CD8-positive, alpha-beta memory T cell (primary cell): ENCODE measurements around the gene SIAH2. TPM values are rescaled to one million over a fixed set of nuclear protein-coding genes. Genes with fewer than 3 reads are reported as not detected.

Experiments
- CTCF ChIA-PET: fragments of 350-600 bp; sonication (Branson Sonifier 250); formaldehyde crosslinking; loops from one replicate; lab custom pipeline; 2021; ENCODE audit warnings: antibody characterized with exemption; lab: Charles Lee
- POLR2A ChIA-PET: fragments of 350-600 bp; sonication (Branson Sonifier 250); formaldehyde crosslinking; loops from one replicate; lab custom pipeline; 2021; ENCODE audit warnings: antibody characterized with exemption; lab: Charles Lee
- DNase-seq, 5 donors: peaks; one replicate each; pipeline versions ENCODE4 v3.0.0 to v3.0.0-alpha.2; 2020 to 2022; ENCODE audit warnings: mixed read lengths in 1 of 5
- H3K27ac ChIP-seq: one replicate; pipeline ENCODE4 v1.7.0; 2013; ENCODE audit warnings: low read depth, mild to moderate bottlenecking, low read length, moderate library complexity
- H3K27me3 ChIP-seq: 2 replicates; pipeline ENCODE4 v1.7.0; 2013; ENCODE audit warnings: low read length, mild to moderate bottlenecking; ENCODE audit not compliant: insufficient read depth, poor library complexity, severe bottlenecking
- H3K36me3 ChIP-seq: 2 replicates; pipeline ENCODE4 v1.7.0; 2013; ENCODE audit warnings: mild to moderate bottlenecking, low read length, moderate library complexity; ENCODE audit not compliant: insufficient read depth
- H3K4me1 ChIP-seq: 2 replicates; pipeline ENCODE4 v1.7.0; 2013; ENCODE audit warnings: mild to moderate bottlenecking, low read length, moderate library complexity; ENCODE audit not compliant: insufficient read depth
- H3K4me3 ChIP-seq: 2 replicates; pipeline ENCODE4 v1.7.0; 2013; ENCODE audit warnings: mild to moderate bottlenecking, low read length
- H3K9me3 ChIP-seq: 2 replicates; pipeline ENCODE4 v1.7.0; 2013; ENCODE audit warnings: mild to moderate bottlenecking, low read length
- H3K27ac Mint-ChIP-seq, 8 donors: one replicate each; pipeline ENCODE4 v1.8.0; 2020 to 2021; ENCODE audit warnings: mixed read lengths in 8 of 8, mild to moderate bottlenecking in 6 of 8, inconsistent platforms in 3 of 8, moderate library complexity in 3 of 8
- H3K27me3 Mint-ChIP-seq, 2 donors: one replicate each; pipeline ENCODE4 v1.8.0; 2020 to 2021; ENCODE audit warnings: mixed read lengths in 2 of 2, mild to moderate bottlenecking in 1 of 2, moderate library complexity in 1 of 2
- H3K36me3 Mint-ChIP-seq, 3 donors: one replicate each; pipeline ENCODE4 v1.8.0; 2020 to 2021; ENCODE audit warnings: mixed read lengths in 3 of 3, inconsistent platforms in 1 of 3, mild to moderate bottlenecking in 1 of 3
- H3K4me1 Mint-ChIP-seq, 3 donors: one replicate each; pipeline ENCODE4 v1.8.0; 2020 to 2021; ENCODE audit warnings: mixed read lengths in 3 of 3, inconsistent platforms in 1 of 3, mild to moderate bottlenecking in 1 of 3
- H3K4me3 Mint-ChIP-seq, 7 donors: one replicate each; pipeline ENCODE4 v1.8.0; 2020 to 2021; ENCODE audit warnings: mixed read lengths in 7 of 7, mild to moderate bottlenecking in 6 of 7, moderate library complexity in 4 of 7, inconsistent platforms in 2 of 7
- H3K9me3 Mint-ChIP-seq, 5 donors: one replicate each; pipeline ENCODE4 v1.8.0; 2020 to 2022; ENCODE audit warnings: mixed read lengths in 5 of 5, mild to moderate bottlenecking in 3 of 5, moderate library complexity in 2 of 5, inconsistent platforms in 1 of 5
- polyA plus RNA-seq: library from polyadenylated mRNA; unstranded; fragments of 300-500 nt; fragmentation: Illumina TruSeq; gene quantifications from one replicate; pipeline ENCODE4 v1.2.3, GENCODE V29; 2021
- total RNA-seq, 2 experiments: library from RNA; stranded (reverse); gene quantifications; one replicate each; pipeline ENCODE4 v1.2.3, GENCODE V29; 2021

Gene SIAH2
- total and polyA plus RNA-seq, 3 experiments from 2014 or later: 48.1 to 115 (median 111) TPM

DNA sequence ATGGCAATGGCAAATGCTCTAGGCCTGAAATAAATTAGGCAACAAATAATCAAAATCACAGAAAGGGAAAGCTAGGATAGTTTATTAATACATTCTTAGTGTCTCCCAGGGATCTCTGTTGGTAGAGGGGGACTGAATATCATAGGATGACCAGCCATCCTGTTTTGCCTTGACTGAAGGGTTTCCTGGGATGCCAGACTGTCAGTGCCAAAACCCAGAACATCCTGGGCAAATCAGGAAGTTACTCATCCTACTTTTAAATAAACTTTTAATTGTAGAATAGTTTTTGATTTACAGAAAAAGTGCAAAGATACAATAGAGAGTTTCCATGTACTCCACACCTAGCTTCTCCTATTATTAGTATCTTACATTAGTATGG is 21.8 kb upstream of the SIAH2 start:
- H3K9me3 Mint-ChIP-seq: no peaks in the 10 kb centered on the region
- peaks cover 0 to 7% (median 6%) of the 10 kb centered on the region in 3 donors for H3K4me1 Mint-ChIP-seq
- no peak for DNase-seq
- peaks cover 3 to 10% of the 10 kb centered on the region in 2 donors for H3K27me3 Mint-ChIP-seq
- no peak overlapping the region for H3K27ac Mint-ChIP-seq
- no peak overlapping the region for H3K27ac ChIP-seq
- no peaks in the 10 kb centered on the region for H3K36me3 ChIP-seq
- no peaks in the 10 kb centered on the region for H3K36me3 Mint-ChIP-seq
- no peaks in the 10 kb centered on the region for H3K27me3 ChIP-seq
- no peak overlapping the region for H3K4me3 ChIP-seq
- H3K9me3 ChIP-seq: no peaks in the 10 kb centered on the region
- ChIA-PET CTCF (interaction anchor here (1.0 to 1.3 kb wide), 2 partner anchors 23 to 64 kb away, joined by 3 to 4 read pairs; no protein-coding TSS in a partner anchor), POLR2A (interaction anchor here (1.1 kb wide), 1 partner anchor 21 kb away, joined by 3 read pairs; no protein-coding TSS in a partner anchor)
- H3K4me1 ChIP-seq: no peaks in the 10 kb centered on the region
- no peak overlapping the region for H3K4me3 Mint-ChIP-seq

DNA sequence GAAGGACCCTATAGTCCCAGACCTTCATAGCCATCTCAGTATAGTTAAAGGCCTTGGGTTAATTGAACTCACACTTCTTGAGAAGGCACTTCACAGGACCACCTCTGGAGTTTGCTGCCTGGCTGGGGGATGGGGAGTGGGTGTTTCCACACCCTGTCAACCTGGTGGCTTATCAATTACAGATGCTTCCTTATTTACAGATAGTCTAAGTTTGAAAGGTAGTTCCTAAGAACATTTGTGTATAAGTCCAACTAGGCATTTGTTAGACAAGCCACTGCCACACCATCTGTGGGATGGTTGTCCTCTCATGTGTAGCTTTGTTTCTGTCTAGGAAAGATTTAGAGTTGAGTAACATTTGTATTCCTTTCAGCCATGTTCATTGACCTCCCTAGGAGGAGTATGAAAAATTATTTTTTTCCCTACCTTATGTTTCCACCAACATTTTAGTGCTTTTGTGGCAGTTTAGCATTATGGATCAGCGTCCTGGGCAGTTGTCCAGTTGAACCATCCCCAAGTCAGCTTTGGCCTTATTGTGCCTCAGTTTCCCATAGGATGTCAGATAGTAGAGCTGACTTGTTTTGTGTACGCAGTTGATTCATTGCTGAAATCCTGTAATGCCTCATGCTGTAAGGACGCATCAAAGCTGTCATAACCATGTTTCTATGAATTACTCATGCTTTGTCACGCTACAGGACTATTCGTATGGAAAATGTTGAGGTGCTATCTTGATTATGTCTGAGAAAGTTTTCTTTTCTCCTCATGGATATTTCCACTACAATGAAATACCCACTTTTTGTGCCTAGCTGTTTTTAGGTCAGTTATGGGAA is 21.2 kb upstream of the SIAH2 start:
- Histone ChIP-seq H3K27ac (no peak overlapping the region), H3K27me3 (no peaks in the 10 kb centered on the region), H3K4me3 (no peak overlapping the region), H3K36me3 (no peaks in the 10 kb centered on the region), H3K9me3 (no peaks in the 10 kb centered on the region), H3K4me1 (no peaks in the 10 kb centered on the region)
- Mint-ChIP-seq H3K9me3 (no peaks in the 10 kb centered on the region), H3K27me3 (peaks cover 5 to 10% of the 10 kb centered on the region in 2 donors), H3K36me3 (no peaks in the 10 kb centered on the region), H3K4me3 (no peak overlapping the region), H3K27ac (peak overlapping the region in 1 of 8 donors; percentile 20), H3K4me1 (peaks cover 0 to 7% (median 6%) of the 10 kb centered on the region in 3 donors)
- ChIA-PET POLR2A (interaction anchor here (0.5 to 1.1 kb wide), 2 partner anchors 20 to 61 kb away, joined by 3 read pairs; no protein-coding TSS in a partner anchor), CTCF (interaction anchor here (1.0 to 1.3 kb wide), 2 partner anchors 22 to 63 kb away, joined by 3 to 4 read pairs; no protein-coding TSS in a partner anchor)
- no peak for DNase-seq

- Mint-ChIP-seq H3K9me3 (no peaks in the 10 kb centered on the region), H3K27me3 (peaks cover 5% of the 10 kb centered on the region in 2 donors), H3K4me1 (peaks cover 0 to 7% (median 6%) of the 10 kb centered on the region in 3 donors), H3K27ac (no peak overlapping the region), H3K36me3 (no peaks in the 10 kb centered on the region), H3K4me3 (no peak overlapping the region)
- Histone ChIP-seq H3K27me3 (no peaks in the 10 kb centered on the region), H3K4me3 (no peak overlapping the region), H3K4me1 (no peaks in the 10 kb centered on the region), H3K36me3 (no peaks in the 10 kb centered on the region), H3K9me3 (no peaks in the 10 kb centered on the region), H3K27ac (no peak overlapping the region)
- no peak for DNase-seq
- POLR2A ChIA-PET: no interaction called here
- CTCF ChIA-PET: interaction anchor here (1.2 kb wide), 1 partner anchor 19 kb away, joined by 3 read pairs; no protein-coding TSS in a partner anchor
These were observed 20.3 kb upstream of the SIAH2 start for GRCh38 chr3:150783316-150783715.

- no peaks in the 10 kb centered on the region for H3K9me3 Mint-ChIP-seq
- H3K4me1 Mint-ChIP-seq: no peaks in the 10 kb centered on the region
- no peaks in the 10 kb centered on the region for H3K4me1 ChIP-seq
- no peaks in the 10 kb centered on the region for H3K9me3 ChIP-seq
- H3K27me3 Mint-ChIP-seq: peaks cover 2 to 11% of the 10 kb centered on the region in 2 donors
- H3K27me3 ChIP-seq: no peaks in the 10 kb centered on the region
- H3K4me3 Mint-ChIP-seq: no peak overlapping the region
- ChIA-PET CTCF (interaction anchor here (0.9 to 4.5 kb wide), 4 partner anchors 8 to 18 kb away, joined by 3 to 25 read pairs (median 6); partner anchors contain the start of gene SIAH2), POLR2A (interaction anchor here (0.9 kb wide), 1 partner anchor 17 kb away, joined by 3 read pairs; the partner anchor contains the start of gene SIAH2)
- no peak overlapping the region for H3K27ac ChIP-seq
- H3K36me3 ChIP-seq: no peaks in the 10 kb centered on the region
- DNase-seq: no peak
- no peaks in the 10 kb centered on the region for H3K36me3 Mint-ChIP-seq
- no peak overlapping the region for H3K4me3 ChIP-seq
- H3K27ac Mint-ChIP-seq: no peak overlapping the region
These were observed 16.5 kb upstream of the SIAH2 start for GRCh38 chr3:150779402-150779858.

GRCh38 chr3:150778793-150779401 is 15.9 kb upstream of the SIAH2 start:
- no peak overlapping the region for H3K4me3 Mint-ChIP-seq
- Histone ChIP-seq H3K9me3 (no peaks in the 10 kb centered on the region), H3K27me3 (no peaks in the 10 kb centered on the region), H3K27ac (no peak overlapping the region), H3K4me3 (no peak overlapping the region), H3K36me3 (no peaks in the 10 kb centered on the region), H3K4me1 (no peaks in the 10 kb centered on the region)
- no peaks in the 10 kb centered on the region for H3K4me1 Mint-ChIP-seq
- CTCF ChIA-PET: interaction anchor here (0.9 to 4.5 kb wide), 4 partner anchors 8 to 17 kb away, joined by 3 to 25 read pairs (median 6); partner anchors contain the start of gene SIAH2
- no peaks in the 10 kb centered on the region for H3K36me3 Mint-ChIP-seq
- no peaks in the 10 kb centered on the region for H3K9me3 Mint-ChIP-seq
- H3K27ac Mint-ChIP-seq: no peak overlapping the region
- POLR2A ChIA-PET: no interaction called here
- H3K27me3 Mint-ChIP-seq: peaks cover 2 to 11% of the 10 kb centered on the region in 2 donors
- DNase-seq: no peak

- Histone ChIP-seq H3K27me3 (no peaks in the 10 kb centered on the region), H3K4me1 (no peaks in the 10 kb centered on the region), H3K9me3 (no peaks in the 10 kb centered on the region), H3K27ac (no peak overlapping the region), H3K4me3 (no peak overlapping the region), H3K36me3 (no peaks in the 10 kb centered on the region)
- no peak for DNase-seq
- ChIA-PET POLR2A (no interaction called here), CTCF (interaction anchor here (0.9 to 3.5 kb wide), 3 partner anchors 11 to 19 kb away, joined by 3 to 17 read pairs (median 5); no protein-coding TSS in a partner anchor)
- no peaks in the 10 kb centered on the region for H3K9me3 Mint-ChIP-seq
- no peaks in the 10 kb centered on the region for H3K36me3 Mint-ChIP-seq
- no peaks in the 10 kb centered on the region for H3K4me1 Mint-ChIP-seq
- H3K27ac Mint-ChIP-seq: no peak overlapping the region
- no peak overlapping the region for H3K4me3 Mint-ChIP-seq
- peaks cover 4 to 11% of the 10 kb centered on the region in 2 donors for H3K27me3 Mint-ChIP-seq
These were observed 12.1 kb upstream of the SIAH2 start for GRCh38 chr3:150775001-150775599.

- DNase-seq: no peak
- CTCF ChIA-PET: interaction anchor here (1.2 to 3.5 kb wide), 3 partner anchors 10 to 52 kb away, joined by 3 to 17 read pairs (median 5); no protein-coding TSS in a partner anchor
- POLR2A ChIA-PET: no interaction called here
These were observed 10.7 kb upstream of the SIAH2 start for GRCh38 chr3:150773616-150774192.

More at GRCh38 chr3:150773616-150774192, 10.7 kb upstream of the SIAH2 start:
- H3K4me3 Mint-ChIP-seq: no peak overlapping the region
- H3K36me3 Mint-ChIP-seq: no peaks in the 10 kb centered on the region
- Histone ChIP-seq H3K27ac (no peak overlapping the region), H3K9me3 (no peaks in the 10 kb centered on the region), H3K36me3 (no peaks in the 10 kb centered on the region), H3K4me3 (no peak overlapping the region), H3K4me1 (no peaks in the 10 kb centered on the region), H3K27me3 (no peaks in the 10 kb centered on the region)
- H3K4me1 Mint-ChIP-seq: no peaks in the 10 kb centered on the region
- no peak overlapping the region for H3K27ac Mint-ChIP-seq
- H3K9me3 Mint-ChIP-seq: no peaks in the 10 kb centered on the region
- H3K27me3 Mint-ChIP-seq: peaks cover 2 to 11% of the 10 kb centered on the region in 2 donors
